Stomach (tissue), 9 donors: Measurements from ENCODE around the gene BICD1. TPM values are rescaled to one million over a fixed set of nuclear protein-coding genes. Genes with fewer than 3 reads are reported as not detected.

ENCODE experiments used
- DNase-seq, 2 donors: peaks; one replicate each; pipeline versions ENCODE4 v3.0.0 to v3.0.0-alpha.2; 2013 to 2019
- H3K27ac ChIP-seq, 5 donors: fragments of 200-600 bp in 4 of 5; sonication (generic) in 4 of 5; one replicate each; pipeline ENCODE4 v1.5.1; 2013 to 2019; ENCODE audit warnings: mild to moderate bottlenecking in 1 of 5, moderate library complexity in 1 of 5
- H3K27me3 ChIP-seq, 3 donors: fragments of 200-600 bp; sonication (generic); one replicate each; pipeline ENCODE4 v1.5.1; 2017 to 2019; ENCODE audit warnings: mixed run types in 1 of 3
- H3K36me3 ChIP-seq, 4 donors: fragments of 200-600 bp; sonication (generic); 1 replicate in 3 of 4; 2 replicates in 1 of 4; pipeline ENCODE4 v1.5.1; 2016 to 2019
- H3K4me1 ChIP-seq, 4 donors: fragments of 200-600 bp; sonication (generic); one replicate each; pipeline ENCODE4 v1.5.1; 2016 to 2019
- H3K4me3 ChIP-seq, 4 donors: fragments of 200-600 bp; sonication (generic) in 3 of 4; one replicate each; pipeline ENCODE4 v1.5.1; 2016 to 2019; ENCODE audit warnings: mild to moderate bottlenecking in 1 of 4
- H3K9me3 ChIP-seq, 4 donors: fragments of 200-600 bp; sonication (generic); one replicate each; pipeline ENCODE4 v1.5.1; 2016 to 2019
- CTCF ChIP-seq, 7 experiments: fragments of 450-650 bp in 4 of 7; fragments of 200-600 bp in 3 of 7; sonication (generic) in 3 of 7; IDR thresholded peaks; one replicate each; pipeline ENCODE4 v1.5.1; 2016 to 2019; ENCODE audit warnings: antibody characterized with exemption in 7 of 7, control low read depth in 2 of 7, mild to moderate bottlenecking in 1 of 7
- EP300 ChIP-seq: sonication (generic); formaldehyde crosslinking; IDR thresholded peaks from one replicate; pipeline ENCODE4 v1.6.1; 2017; ENCODE audit warnings: antibody characterized with exemption
- POLR2A ChIP-seq, 4 donors: fragments of 450-650 bp; IDR thresholded peaks; one replicate each; pipeline ENCODE4 v1.6.1; 2016; ENCODE audit warnings: antibody characterized with exemption in 4 of 4, control low read depth in 2 of 4, mild to moderate bottlenecking in 1 of 4, moderate library complexity in 1 of 4
- POLR2AphosphoS5 ChIP-seq, 3 donors: sonication (generic); formaldehyde crosslinking; IDR thresholded peaks; one replicate each; pipeline ENCODE4 v1.6.1; 2016; ENCODE audit warnings: antibody characterized with exemption in 3 of 3
- WGBS, 5 donors: extraction: QIAGEN DNeasy Blood & Tissue Kit in 3 of 5; methylation state at CpG; one replicate each; pipeline versions ENCODE4 v1.1.5 to v1.1.7; 2013 to 2018; 5-methylcytosine and 5-hydroxymethylcytosine counted together
- intact Hi-C: fragments of 100-400 bp; cut with DNase I; formaldehyde crosslinking; loops from one replicate; pipeline ENCODE4 v1.15.1; 2023; ENCODE audit warnings: low total_unique reads
- polyA plus RNA-seq, 3 donors: library from polyadenylated mRNA; stranded (reverse); fragments of 200-250 nt; gene quantifications; one replicate each; pipeline ENCODE4 v1.2.3, GENCODE V29; 2013
- total RNA-seq, 5 donors: library from RNA; depleted of rRNA; stranded (reverse); fragments of >200 nt; gene quantifications; one replicate each; pipeline versions ENCODE4 v1.1.0 to v1.2.3, GENCODE V29; 2014 to 2016
- donor health status: healthy with polysubstance abuse.
- donor health status: Bipolar disorder and iron deficiency.
- donor health status: healthy.

Gene BICD1
- total and polyA plus RNA-seq, 8 donors: 1.6 to 17.3 (median 2.1) TPM

GRCh38 chr12:32418221-32418620, 311.6 kb downstream of the BICD1 start:
- WGBS, 5 donors: 90 to 96% (median 95%) methylated on average over 5 of the region's 5 CpGs
- no peak overlapping the region for H3K4me3 ChIP-seq
- H3K27ac ChIP-seq: no peak overlapping the region
- H3K4me1 ChIP-seq: peaks cover 0 to 35% (median 29%) of the 10 kb centered on the region in 4 donors
- no peaks in the 10 kb centered on the region for H3K36me3 ChIP-seq
- H3K27me3 ChIP-seq: no peaks in the 10 kb centered on the region
- H3K9me3 ChIP-seq: no peaks in the 10 kb centered on the region
- intact Hi-C loops: no loop called here
- TF ChIP-seq CTCF (IDR thresholded peaks at IDR 0.05): no peak
- no peak for TF ChIP-seq POLR2A (IDR thresholded peaks at IDR 0.05)
- TF ChIP-seq POLR2AphosphoS5 (IDR thresholded peaks at IDR 0.05): no peak
- no peak for TF ChIP-seq EP300
- DNase-seq: no peak

GRCh38 chr12:32418903-32419519, 312.4 kb downstream of the BICD1 start:
- Histone ChIP-seq H3K4me1 (peaks cover 0 to 39% (median 27%) of the 10 kb centered on the region in 4 donors), H3K27me3 (no peaks in the 10 kb centered on the region), H3K36me3 (no peaks in the 10 kb centered on the region), H3K4me3 (no peak overlapping the region), H3K9me3 (no peaks in the 10 kb centered on the region), H3K27ac (peak overlapping the region in 1 of 5 donors; percentile 42)
- TF ChIP-seq POLR2A (IDR thresholded peaks at IDR 0.05): no peak
- TF ChIP-seq CTCF (IDR thresholded peaks at IDR 0.05): no peak
- TF ChIP-seq POLR2AphosphoS5 (IDR thresholded peaks at IDR 0.05): no peak
- no peak for TF ChIP-seq EP300
- intact Hi-C loops: no loop called here
- no peak for DNase-seq
- 50 to 76% (median 67%) methylated on average over 5 of the region's 5 CpGs for WGBS, 5 donors

GRCh38 chr12:32419520-32419960, 312.9 kb downstream of the BICD1 start:
- Histone ChIP-seq H3K4me3 (no peak overlapping the region), H3K36me3 (no peaks in the 10 kb centered on the region), H3K9me3 (no peaks in the 10 kb centered on the region), H3K4me1 (peaks cover 0 to 39% (median 24%) of the 10 kb centered on the region in 4 donors), H3K27me3 (no peaks in the 10 kb centered on the region), H3K27ac (peak overlapping the region in 2 of 5 donors; percentile 15 to 42)
- intact Hi-C loops: no loop called here
- no peak for DNase-seq
- WGBS, 5 donors: 9 to 50% (median 18%) methylated on average over 1 to 2 of the region's 2 CpGs
- TF ChIP-seq EP300 (no peak), POLR2AphosphoS5 (IDR thresholded peaks at IDR 0.05) (no peak), POLR2A (IDR thresholded peaks at IDR 0.05) (no peak), CTCF (IDR thresholded peaks at IDR 0.05) (no peak)

GRCh38 chr12:32420356-32420755, 313.7 kb downstream of the BICD1 start:
- peaks cover 0 to 39% (median 23%) of the 10 kb centered on the region in 4 donors for H3K4me1 ChIP-seq
- no peak for DNase-seq
- WGBS, 5 donors: 56 to 80% (median 61%) methylated on average over 2 of the region's 2 CpGs

More at GRCh38 chr12:32420356-32420755, 313.7 kb downstream of the BICD1 start:
- Histone ChIP-seq H3K27ac (no peak overlapping the region), H3K9me3 (no peaks in the 10 kb centered on the region), H3K36me3 (no peaks in the 10 kb centered on the region), H3K27me3 (no peaks in the 10 kb centered on the region), H3K4me3 (no peak overlapping the region)
- intact Hi-C loops: no loop called here
- TF ChIP-seq POLR2A (IDR thresholded peaks at IDR 0.05) (no peak), POLR2AphosphoS5 (IDR thresholded peaks at IDR 0.05) (no peak), CTCF (IDR thresholded peaks at IDR 0.05) (no peak), EP300 (no peak)
